ENCODE results near the gene CNP. TPM values are rescaled to one million over a fixed set of nuclear protein-coding genes. Genes with fewer than 3 reads are reported as not detected.

CNP gene
- total RNA-seq, 1 donor from 2014 or later, result 54.0 TPM

GRCh38 chr17:41992576-41992975 is 26.0 kb downstream of the CNP start:
- H3K9me3 ChIP-seq, result no peaks in the 10 kb centered on the region
- H3K27me3 ChIP-seq, result no peaks in the 10 kb centered on the region
- intact Hi-C loops (cut with DNase I), result no loop called here
- no peaks in the 10 kb centered on the region for H3K4me1 ChIP-seq
- no peak for DNase-seq (ENCODE audit: extremely low spot score in 2 of 2)
- H3K36me3 ChIP-seq, result peaks cover 3 to 96% of the 10 kb centered on the region in 2 donors
- no peak for TF ChIP-seq POLR2A (IDR thresholded peaks at IDR 0.05)
- TF ChIP-seq POLR2AphosphoS5 (IDR thresholded peaks at IDR 0.05; ENCODE audit: insufficient read depth in 1 of 2, low read depth in 1 of 2), result no peak
- no peak for TF ChIP-seq CTCF (IDR thresholded peaks at IDR 0.05)
- no peak overlapping the region for H3K4me3 ChIP-seq
- H3K27ac ChIP-seq, result no peak overlapping the region

DNA sequence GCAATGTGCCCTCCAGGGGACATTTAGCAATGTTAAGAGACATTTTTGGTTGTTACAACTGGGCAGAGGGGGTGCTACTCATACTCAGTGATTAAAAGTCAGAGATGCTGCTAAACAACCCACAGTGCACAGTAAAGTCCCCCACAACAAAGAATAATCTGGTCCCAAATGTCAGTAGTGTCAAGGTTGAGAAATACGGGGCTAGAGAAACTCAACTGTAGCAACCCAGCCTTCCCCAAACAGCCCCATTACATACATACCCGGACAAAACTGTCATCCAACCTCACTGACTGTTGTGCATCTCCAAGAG is 30.2 kb downstream of the CNP start:
- Histone ChIP-seq H3K27me3 (no peaks in the 10 kb centered on the region), H3K27ac (no peak overlapping the region), H3K36me3 (peaks cover 3 to 88% of the 10 kb centered on the region in 2 donors), H3K4me1 (no peaks in the 10 kb centered on the region), H3K9me3 (no peaks in the 10 kb centered on the region), H3K4me3 (no peak overlapping the region)
- intact Hi-C loops (cut with DNase I), result no loop called here
- TF ChIP-seq POLR2AphosphoS5 (IDR thresholded peaks at IDR 0.05; ENCODE audit: insufficient read depth in 1 of 2, low read depth in 1 of 2) (no peak), POLR2A (IDR thresholded peaks at IDR 0.05) (no peak), CTCF (IDR thresholded peaks at IDR 0.05) (no peak)
- no peak for DNase-seq (ENCODE audit: extremely low spot score in 2 of 2)

DNA sequence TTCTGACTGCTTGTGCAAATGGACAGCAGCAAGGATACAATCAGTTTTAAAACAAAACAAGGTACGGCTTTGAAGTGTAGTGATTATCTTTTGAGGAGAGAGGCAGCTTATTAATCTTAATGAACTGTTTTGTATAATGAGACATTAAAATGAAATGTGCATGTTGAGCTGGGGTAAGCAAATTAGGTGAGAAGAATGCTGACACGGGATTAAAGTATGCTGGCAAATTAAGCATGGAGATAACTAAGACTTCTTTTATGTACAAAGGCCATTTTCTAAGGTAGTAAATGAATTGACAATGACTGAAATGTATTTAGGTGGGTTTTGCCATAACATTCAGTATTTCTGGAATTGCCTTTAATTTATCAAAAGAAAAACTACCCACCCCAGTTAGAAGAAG is 31.9 kb downstream of the CNP start:
- H3K9me3 ChIP-seq, result no peaks in the 10 kb centered on the region
- DNase-seq (ENCODE audit: extremely low spot score in 2 of 2), result no peak
- H3K4me3 ChIP-seq, result no peak overlapping the region
- peaks cover 3 to 85% of the 10 kb centered on the region in 2 donors for H3K36me3 ChIP-seq
- no peaks in the 10 kb centered on the region for H3K4me1 ChIP-seq
- TF ChIP-seq CTCF (IDR thresholded peaks at IDR 0.05) (no peak), POLR2AphosphoS5 (IDR thresholded peaks at IDR 0.05; ENCODE audit: insufficient read depth in 1 of 2, low read depth in 1 of 2) (no peak), POLR2A (IDR thresholded peaks at IDR 0.05) (no peak)
- intact Hi-C loops (cut with DNase I), result no loop called here
- H3K27me3 ChIP-seq, result no peaks in the 10 kb centered on the region
- H3K27ac ChIP-seq, result no peak overlapping the region

GRCh38 chr17:42000413-42001133 is 34.0 kb downstream of the CNP start:
- intact Hi-C loops (cut with DNase I), result no loop called here
- Histone ChIP-seq H3K4me3 (no peak overlapping the region), H3K4me1 (peaks cover 15% of the 10 kb centered on the region), H3K27ac (no peak overlapping the region), H3K9me3 (no peaks in the 10 kb centered on the region), H3K36me3 (peaks cover 3 to 64% of the 10 kb centered on the region in 2 donors), H3K27me3 (no peaks in the 10 kb centered on the region)
- TF ChIP-seq POLR2AphosphoS5 (IDR thresholded peaks at IDR 0.05; ENCODE audit: insufficient read depth in 1 of 2, low read depth in 1 of 2), result no peak
- TF ChIP-seq CTCF (IDR thresholded peaks at IDR 0.05), result no peak
- no peak for TF ChIP-seq POLR2A (IDR thresholded peaks at IDR 0.05)
- no peak for DNase-seq (ENCODE audit: extremely low spot score in 2 of 2)

DNA sequence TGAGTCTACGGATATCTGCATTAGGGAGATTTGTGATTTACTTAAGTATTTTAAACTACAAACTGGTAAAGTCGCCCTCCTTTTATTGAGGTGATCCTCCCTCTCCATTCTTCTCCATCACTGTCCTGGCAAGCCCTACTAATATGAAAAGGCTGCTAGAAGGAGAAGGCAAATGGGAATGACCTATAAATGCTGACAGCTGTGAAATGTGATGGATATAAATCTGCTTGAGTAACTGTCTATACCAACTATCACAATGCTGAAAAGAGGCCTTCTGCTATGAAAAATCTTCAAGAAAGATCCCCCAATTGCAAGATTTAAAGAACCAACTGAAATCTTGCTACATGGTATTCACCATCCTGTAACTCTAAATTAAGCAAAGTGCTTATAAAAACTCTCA is 35.1 kb downstream of the CNP start:
- Histone ChIP-seq H3K27me3 (no peaks in the 10 kb centered on the region), H3K27ac (no peak overlapping the region), H3K36me3 (peaks cover 2 to 52% of the 10 kb centered on the region in 2 donors), H3K4me1 (peaks cover 24% of the 10 kb centered on the region), H3K9me3 (no peaks in the 10 kb centered on the region), H3K4me3 (no peak overlapping the region)
- intact Hi-C loops (cut with DNase I), result no loop called here
- DNase-seq (ENCODE audit: extremely low spot score in 2 of 2), result no peak
- TF ChIP-seq CTCF (IDR thresholded peaks at IDR 0.05) (no peak), POLR2AphosphoS5 (IDR thresholded peaks at IDR 0.05; ENCODE audit: insufficient read depth in 1 of 2, low read depth in 1 of 2) (no peak), POLR2A (IDR thresholded peaks at IDR 0.05) (no peak)

Data from vagina (tissue), 2 donors.